SK-N-SH (cell line): ENCODE data around the gene MRPL9.

Experiments
- CTCF ChIP-seq: fragments of 200-600 bp; sonication (generic); IDR thresholded peaks from 2 replicates; pipeline ENCODE4 v1.6.1; 2017; ENCODE audit warnings: antibody characterized with exemption, mild to moderate bottlenecking, moderate library complexity
- EZH2phosphoT487 ChIP-seq: fragments of 200-600 bp; sonication (generic); IDR thresholded peaks from 2 replicates; pipeline ENCODE4 v1.6.1; 2017; ENCODE audit warnings: low read depth, mixed run types, mild to moderate bottlenecking, antibody characterized with exemption, moderate library complexity, borderline replicate concordance
- GABPA ChIP-seq: IDR thresholded peaks from 2 replicates; pipeline ENCODE4 v1.4.0; 2012; ENCODE audit warnings: low read depth, mild to moderate bottlenecking
- MXI1 ChIP-seq: IDR thresholded peaks from 2 replicates; pipeline ENCODE4 v1.6.1; 2012; ENCODE audit warnings: mild to moderate bottlenecking, low read depth, low read length, improper control_type of control experiment
- NRF1 ChIP-seq: IDR thresholded peaks from 2 replicates; pipeline ENCODE4 v1.6.1; 2012; ENCODE audit warnings: low read depth, mild to moderate bottlenecking, low read length
- PBX3 ChIP-seq: IDR thresholded peaks from 2 replicates; pipeline ENCODE4; 2012
- POLR2AphosphoS5 ChIP-seq: IDR thresholded peaks from 2 replicates; pipeline ENCODE4 v1.6.1; 2012; ENCODE audit warnings: low read depth, low read length
- REST ChIP-seq: IDR thresholded peaks from 2 replicates; pipeline ENCODE4 v1.6.1; 2012; ENCODE audit warnings: mild to moderate bottlenecking, low read depth, low read length, moderate library complexity
- USF1 ChIP-seq: IDR thresholded peaks from 2 replicates; pipeline ENCODE4 v1.4.0; 2012; ENCODE audit warnings: low read depth, borderline replicate concordance
- USF2 ChIP-seq: fragments of 150-350 bp; IDR thresholded peaks from 2 replicates; pipeline ENCODE4 v1.6.1; 2017; ENCODE audit warnings: antibody characterized with exemption, low read length, low read depth, borderline replicate concordance

GRCh38 chr1:151799179-151800022 is 36.1 kb upstream of the MRPL9 start:
- TF ChIP-seq CTCF = no peak
- TF ChIP-seq USF2 = no peak
- no peak for TF ChIP-seq EZH2phosphoT487
- no peak for TF ChIP-seq PBX3
- no peak for TF ChIP-seq GABPA
- no peak for TF ChIP-seq NRF1
- TF ChIP-seq REST = no peak
- TF ChIP-seq POLR2AphosphoS5 = no peak
- no peak for TF ChIP-seq MXI1
- TF ChIP-seq USF1 = no peak
